Measurements from ENCODE around the gene RALB.

Gene RALB

DNA sequence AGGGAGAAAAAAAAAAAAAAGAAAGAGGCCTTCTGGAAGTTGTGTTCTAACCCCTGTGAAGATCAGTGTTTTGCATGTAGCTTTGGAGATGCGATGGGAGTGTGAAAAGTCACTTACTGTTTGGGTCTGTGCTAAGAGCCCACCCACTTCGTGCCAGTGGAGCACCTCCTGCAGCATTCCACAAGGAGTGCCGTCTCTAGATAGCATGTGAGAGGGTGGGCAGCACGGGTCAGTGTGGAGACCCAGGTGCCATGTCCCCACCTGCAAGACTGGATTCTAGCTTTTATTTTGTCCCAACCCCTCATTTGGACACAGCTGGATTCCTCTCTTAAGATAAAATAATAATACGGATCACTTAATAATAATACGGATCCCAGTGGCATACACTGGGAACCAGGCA lies 17.0 kb upstream of the RALB start:
- Histone ChIP-seq H2AFZ (ENCODE audit: low read depth, low read length) (no peak overlapping the region), H4K20me1 (ENCODE audit: insufficient read depth, low read length) (no peaks in the 10 kb centered on the region), H3K4me1 (ENCODE audit: insufficient read depth, low read length) (peaks cover 26% of the 10 kb centered on the region), H3K36me3 (ENCODE audit: insufficient read depth, low read length) (no peaks in the 10 kb centered on the region), H3K4me3 (ENCODE audit: low read depth in 1 of 2, low read length in 2 of 2) (no peak overlapping the region), H3K4me2 (ENCODE audit: insufficient read depth, low read length) (no peak overlapping the region), H3K79me2 (ENCODE audit: insufficient read depth, low read length) (no peaks in the 10 kb centered on the region), H3K9me3 (ENCODE audit: insufficient read depth, low read length, severe bottlenecking) (no peaks in the 10 kb centered on the region), H3K27ac (ENCODE audit: low read length) (no peak overlapping the region), H3K27me3 (ENCODE audit: insufficient read depth, low read length, poor library complexity) (no peaks in the 10 kb centered on the region), H3K9ac (ENCODE audit: low read depth, low read length) (no peak overlapping the region)
- no peak for ATAC-seq (ENCODE audit: insufficient read depth, low read depth)
- no peak for TF ChIP-seq EZH2 (IDR thresholded peaks at IDR 0.05; ENCODE audit: borderline replicate concordance, low read depth, low read length, severe bottlenecking)
- TF ChIP-seq, protein P1, sequence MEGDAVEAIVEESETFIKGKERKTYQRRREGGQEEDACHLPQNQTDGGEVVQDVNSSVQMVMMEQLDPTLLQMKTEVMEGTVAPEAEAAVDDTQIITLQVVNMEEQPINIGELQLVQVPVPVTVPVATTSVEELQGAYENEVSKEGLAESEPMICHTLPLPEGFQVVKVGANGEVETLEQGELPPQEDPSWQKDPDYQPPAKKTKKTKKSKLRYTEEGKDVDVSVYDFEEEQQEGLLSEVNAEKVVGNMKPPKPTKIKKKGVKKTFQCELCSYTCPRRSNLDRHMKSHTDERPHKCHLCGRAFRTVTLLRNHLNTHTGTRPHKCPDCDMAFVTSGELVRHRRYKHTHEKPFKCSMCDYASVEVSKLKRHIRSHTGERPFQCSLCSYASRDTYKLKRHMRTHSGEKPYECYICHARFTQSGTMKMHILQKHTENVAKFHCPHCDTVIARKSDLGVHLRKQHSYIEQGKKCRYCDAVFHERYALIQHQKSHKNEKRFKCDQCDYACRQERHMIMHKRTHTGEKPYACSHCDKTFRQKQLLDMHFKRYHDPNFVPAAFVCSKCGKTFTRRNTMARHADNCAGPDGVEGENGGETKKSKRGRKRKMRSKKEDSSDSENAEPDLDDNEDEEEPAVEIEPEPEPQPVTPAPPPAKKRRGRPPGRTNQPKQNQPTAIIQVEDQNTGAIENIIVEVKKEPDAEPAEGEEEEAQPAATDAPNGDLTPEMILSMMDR (IDR thresholded peaks at IDR 0.05; ENCODE audit: borderline replicate concordance, extremely low read depth, low read length, poor library complexity, severe bottlenecking), result no peak
- no peak for DNase-seq

DNA sequence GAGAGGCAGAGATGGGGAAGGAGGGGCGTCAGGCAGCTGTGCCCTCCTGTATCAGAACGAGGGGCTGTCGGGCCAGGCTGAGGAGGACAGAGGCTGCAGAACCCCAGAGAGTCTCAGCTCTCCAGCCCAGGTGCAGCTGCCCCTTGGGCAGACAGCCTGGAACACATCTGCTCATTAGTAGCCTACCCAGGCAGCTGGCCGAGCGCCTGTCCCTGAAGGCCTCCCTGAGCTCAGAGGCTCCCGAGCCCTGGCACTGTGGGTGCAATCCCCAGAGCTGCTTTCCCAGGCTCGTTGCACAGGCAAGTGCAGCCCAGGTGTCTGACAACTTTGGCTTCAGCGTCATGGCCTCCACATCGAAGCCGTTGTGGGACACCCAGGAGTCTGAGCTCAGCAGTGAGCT lies 16.3 kb upstream of the RALB start:
- Histone ChIP-seq H3K36me3 (ENCODE audit: insufficient read depth, low read length) (no peaks in the 10 kb centered on the region), H3K4me3 (ENCODE audit: low read depth in 1 of 2, low read length in 2 of 2) (no peak overlapping the region), H3K9ac (ENCODE audit: low read depth, low read length) (no peak overlapping the region), H3K27ac (ENCODE audit: low read length) (no peak overlapping the region), H2AFZ (ENCODE audit: low read depth, low read length) (no peak overlapping the region), H3K79me2 (ENCODE audit: insufficient read depth, low read length) (no peaks in the 10 kb centered on the region), H3K9me3 (ENCODE audit: insufficient read depth, low read length, severe bottlenecking) (no peaks in the 10 kb centered on the region), H4K20me1 (ENCODE audit: insufficient read depth, low read length) (no peaks in the 10 kb centered on the region), H3K4me2 (ENCODE audit: insufficient read depth, low read length) (no peak overlapping the region), H3K4me1 (ENCODE audit: insufficient read depth, low read length) (peaks cover 21% of the 10 kb centered on the region), H3K27me3 (ENCODE audit: insufficient read depth, low read length, poor library complexity) (no peaks in the 10 kb centered on the region)
- no peak for DNase-seq
- no peak for ATAC-seq (ENCODE audit: insufficient read depth, low read depth)
- TF ChIP-seq EZH2 (IDR thresholded peaks at IDR 0.05; ENCODE audit: borderline replicate concordance, low read depth, low read length, severe bottlenecking), result no peak
- TF ChIP-seq, protein P1 (IDR thresholded peaks at IDR 0.05; ENCODE audit: borderline replicate concordance, extremely low read depth, low read length, poor library complexity, severe bottlenecking), result no peak

DNA sequence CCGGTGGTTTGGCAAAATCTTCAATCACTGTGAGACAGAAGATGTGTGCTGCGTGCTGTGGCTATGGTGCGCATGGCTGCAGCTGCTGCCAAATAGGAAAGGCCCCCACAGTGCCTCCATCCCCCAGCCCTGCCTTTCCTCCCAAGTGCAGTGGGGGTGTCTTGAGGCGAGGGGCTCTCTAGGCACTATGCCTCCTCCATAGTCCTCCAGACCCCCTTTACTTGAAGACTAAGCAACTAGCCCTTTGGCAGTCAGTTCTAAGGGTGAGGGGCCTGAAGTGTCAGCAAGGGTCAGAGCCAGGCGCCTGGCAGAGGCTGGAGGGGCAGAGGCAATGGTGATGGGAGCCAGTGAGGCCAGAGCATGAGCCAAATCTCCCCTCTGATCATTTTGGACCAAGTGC lies 15.9 kb upstream of the RALB start:
- H3K36me3 ChIP-seq (ENCODE audit: insufficient read depth, low read length), result no peaks in the 10 kb centered on the region

More for the DNA sequence above, 15.9 kb upstream of the RALB start:
- ATAC-seq (ENCODE audit: insufficient read depth, low read depth) (no peak), DNase-seq (no peak)
- H3K4me3 ChIP-seq (ENCODE audit: low read depth in 1 of 2, low read length in 2 of 2), result no peak overlapping the region
- no peak overlapping the region for H3K27ac ChIP-seq (ENCODE audit: low read length)
- TF ChIP-seq, protein P1 (IDR thresholded peaks at IDR 0.05; ENCODE audit: borderline replicate concordance, extremely low read depth, low read length, poor library complexity, severe bottlenecking), result no peak
- TF ChIP-seq EZH2 (IDR thresholded peaks at IDR 0.05; ENCODE audit: borderline replicate concordance, low read depth, low read length, severe bottlenecking), result no peak
- no peak overlapping the region for H3K4me2 ChIP-seq (ENCODE audit: insufficient read depth, low read length)
- no peaks in the 10 kb centered on the region for H3K9me3 ChIP-seq (ENCODE audit: insufficient read depth, low read length, severe bottlenecking)
- no peaks in the 10 kb centered on the region for H3K27me3 ChIP-seq (ENCODE audit: insufficient read depth, low read length, poor library complexity)
- no peaks in the 10 kb centered on the region for H3K79me2 ChIP-seq (ENCODE audit: insufficient read depth, low read length)
- H2AFZ ChIP-seq (ENCODE audit: low read depth, low read length), result no peak overlapping the region
- peaks cover 16% of the 10 kb centered on the region for H3K4me1 ChIP-seq (ENCODE audit: insufficient read depth, low read length)
- H4K20me1 ChIP-seq (ENCODE audit: insufficient read depth, low read length), result no peaks in the 10 kb centered on the region
- H3K9ac ChIP-seq (ENCODE audit: low read depth, low read length), result no peak overlapping the region
